ENCODE measurements around the gene LSM14A. TPM values are rescaled to one million over a fixed set of nuclear protein-coding genes. Genes with fewer than 3 reads are reported as not detected.

The LSM14A gene
- total RNA-seq, 1 donor from 2014 or later, result 89.5 TPM

DNA sequence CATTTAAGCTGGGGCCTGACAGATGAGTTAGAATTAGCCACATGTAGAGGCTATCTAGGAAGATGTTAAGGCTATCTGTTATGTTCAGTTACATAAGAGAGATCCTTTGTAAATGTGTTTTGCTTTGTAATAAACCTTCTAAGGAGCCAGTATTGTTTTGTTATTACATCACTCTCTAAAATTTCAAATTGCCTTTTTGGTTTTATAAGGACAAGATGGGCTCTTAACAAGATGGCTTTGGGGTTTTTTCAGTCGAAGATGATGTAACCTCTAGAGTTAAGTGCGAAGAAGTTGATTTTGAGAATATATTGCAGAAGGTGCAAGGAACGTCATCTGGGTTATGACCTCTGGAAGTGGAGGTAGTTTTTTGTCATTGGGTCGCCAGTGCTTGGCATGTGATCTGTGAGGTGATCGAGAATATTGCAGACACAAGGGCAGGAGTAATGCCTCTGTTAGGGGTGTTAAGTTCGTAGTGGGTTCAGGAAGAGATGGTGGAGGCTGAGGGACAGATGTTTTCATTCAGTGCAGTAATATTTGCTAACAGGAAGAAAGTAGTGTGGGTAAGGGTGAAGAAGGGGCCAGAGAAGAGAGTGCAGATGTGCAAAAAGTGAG, 12.7 kb downstream of the LSM14A start:
- Mint-ChIP-seq H3K36me3 (ENCODE audit: unreplicated experiment) (no peaks in the 10 kb centered on the region), H3K4me3 (ENCODE audit: unreplicated experiment) (no peak overlapping the region), H3K9me3 (ENCODE audit: unreplicated experiment) (no peaks in the 10 kb centered on the region), H3K27ac (ENCODE audit: unreplicated experiment) (peak overlapping the region; percentile 21), H3K27me3 (ENCODE audit: unreplicated experiment) (no peaks in the 10 kb centered on the region), H3K4me1 (ENCODE audit: low read depth, unreplicated experiment) (peaks cover 21% of the 10 kb centered on the region)
- TF ChIP-seq, protein P1, sequence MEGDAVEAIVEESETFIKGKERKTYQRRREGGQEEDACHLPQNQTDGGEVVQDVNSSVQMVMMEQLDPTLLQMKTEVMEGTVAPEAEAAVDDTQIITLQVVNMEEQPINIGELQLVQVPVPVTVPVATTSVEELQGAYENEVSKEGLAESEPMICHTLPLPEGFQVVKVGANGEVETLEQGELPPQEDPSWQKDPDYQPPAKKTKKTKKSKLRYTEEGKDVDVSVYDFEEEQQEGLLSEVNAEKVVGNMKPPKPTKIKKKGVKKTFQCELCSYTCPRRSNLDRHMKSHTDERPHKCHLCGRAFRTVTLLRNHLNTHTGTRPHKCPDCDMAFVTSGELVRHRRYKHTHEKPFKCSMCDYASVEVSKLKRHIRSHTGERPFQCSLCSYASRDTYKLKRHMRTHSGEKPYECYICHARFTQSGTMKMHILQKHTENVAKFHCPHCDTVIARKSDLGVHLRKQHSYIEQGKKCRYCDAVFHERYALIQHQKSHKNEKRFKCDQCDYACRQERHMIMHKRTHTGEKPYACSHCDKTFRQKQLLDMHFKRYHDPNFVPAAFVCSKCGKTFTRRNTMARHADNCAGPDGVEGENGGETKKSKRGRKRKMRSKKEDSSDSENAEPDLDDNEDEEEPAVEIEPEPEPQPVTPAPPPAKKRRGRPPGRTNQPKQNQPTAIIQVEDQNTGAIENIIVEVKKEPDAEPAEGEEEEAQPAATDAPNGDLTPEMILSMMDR (IDR thresholded peaks at IDR 0.05; ENCODE audit: partially characterized antibody, unreplicated experiment), result no peak
- no peak for DNase-seq

DNA sequence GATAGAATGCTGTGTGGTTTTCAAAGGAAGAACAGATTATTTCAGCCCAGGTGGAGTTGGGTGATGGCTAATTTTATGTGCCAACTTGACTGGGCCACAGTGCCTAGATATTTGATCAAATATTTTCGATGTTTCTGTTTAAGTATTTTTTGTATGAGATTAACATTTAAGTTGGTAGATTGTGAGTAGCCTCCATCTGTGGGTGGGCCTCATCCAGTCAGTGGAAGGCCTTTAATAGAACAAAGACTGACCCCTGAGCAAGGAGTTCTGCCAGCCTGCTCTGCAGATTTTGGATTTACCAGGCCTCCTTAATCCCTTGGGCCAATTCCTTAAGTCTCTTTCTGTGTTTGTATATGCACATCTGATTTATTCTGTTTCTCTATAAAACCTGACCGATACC, 13.9 kb downstream of the LSM14A start:
- Mint-ChIP-seq H3K36me3 (ENCODE audit: unreplicated experiment) (no peaks in the 10 kb centered on the region), H3K27ac (ENCODE audit: unreplicated experiment) (no peak overlapping the region), H3K4me1 (ENCODE audit: low read depth, unreplicated experiment) (peaks cover 21% of the 10 kb centered on the region), H3K9me3 (ENCODE audit: unreplicated experiment) (no peaks in the 10 kb centered on the region), H3K27me3 (ENCODE audit: unreplicated experiment) (no peaks in the 10 kb centered on the region), H3K4me3 (ENCODE audit: unreplicated experiment) (no peak overlapping the region)
- TF ChIP-seq, protein P1 (IDR thresholded peaks at IDR 0.05; ENCODE audit: partially characterized antibody, unreplicated experiment), result no peak
- DNase-seq, result no peak

DNA sequence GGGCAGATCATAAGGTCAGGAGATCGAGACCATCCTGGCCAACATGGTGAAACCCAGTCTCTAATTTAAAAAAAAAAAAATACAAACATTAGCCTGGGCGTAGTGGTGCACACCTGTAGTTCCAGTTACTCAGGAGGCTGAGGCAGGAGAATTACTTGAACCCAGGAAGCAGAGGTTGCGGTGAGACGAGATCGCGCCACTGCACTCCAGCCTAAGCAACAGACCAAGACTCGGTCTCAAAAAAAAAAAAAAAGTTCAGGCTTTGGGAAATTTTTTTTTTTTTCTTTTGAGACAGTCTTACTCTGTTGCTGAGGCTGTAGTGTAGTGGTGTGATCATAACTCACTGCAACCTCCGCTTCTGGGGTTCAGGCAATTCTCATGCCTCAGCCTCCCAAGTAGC, 14.7 kb downstream of the LSM14A start:
- Mint-ChIP-seq H3K4me3 (ENCODE audit: unreplicated experiment) (no peak overlapping the region), H3K27ac (ENCODE audit: unreplicated experiment) (no peak overlapping the region), H3K27me3 (ENCODE audit: unreplicated experiment) (no peaks in the 10 kb centered on the region), H3K4me1 (ENCODE audit: low read depth, unreplicated experiment) (peaks cover 19% of the 10 kb centered on the region), H3K36me3 (ENCODE audit: unreplicated experiment) (no peaks in the 10 kb centered on the region), H3K9me3 (ENCODE audit: unreplicated experiment) (no peaks in the 10 kb centered on the region)
- TF ChIP-seq, protein P1 (IDR thresholded peaks at IDR 0.05; ENCODE audit: partially characterized antibody, unreplicated experiment), result no peak
- DNase-seq, result no peak

DNA sequence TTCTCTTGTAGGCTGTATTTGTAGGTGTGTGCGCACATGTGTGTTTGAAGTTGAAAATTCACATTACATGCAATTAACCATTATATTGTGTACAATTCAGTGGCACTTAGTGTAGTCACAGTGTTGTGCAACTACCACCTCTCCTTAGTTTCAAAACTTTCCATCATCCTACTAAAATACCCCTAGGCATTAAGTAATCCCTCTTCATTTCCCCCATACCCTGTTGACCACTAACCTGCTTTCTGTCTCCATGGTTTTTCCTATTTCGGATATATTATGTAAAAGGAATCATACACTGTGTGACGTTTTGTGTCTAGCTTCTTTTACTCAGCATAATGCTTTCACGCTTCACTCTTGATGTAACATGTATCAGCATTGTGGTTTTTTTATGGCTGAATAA, 16.1 kb downstream of the LSM14A start:
- Mint-ChIP-seq H3K27ac (ENCODE audit: unreplicated experiment) (no peak overlapping the region), H3K9me3 (ENCODE audit: unreplicated experiment) (no peaks in the 10 kb centered on the region), H3K4me3 (ENCODE audit: unreplicated experiment) (no peak overlapping the region), H3K27me3 (ENCODE audit: unreplicated experiment) (no peaks in the 10 kb centered on the region), H3K36me3 (ENCODE audit: unreplicated experiment) (no peaks in the 10 kb centered on the region), H3K4me1 (ENCODE audit: low read depth, unreplicated experiment) (peaks cover 19% of the 10 kb centered on the region)
- DNase-seq, result no peak
- TF ChIP-seq, protein P1 (IDR thresholded peaks at IDR 0.05; ENCODE audit: partially characterized antibody, unreplicated experiment), result no peak

DNA sequence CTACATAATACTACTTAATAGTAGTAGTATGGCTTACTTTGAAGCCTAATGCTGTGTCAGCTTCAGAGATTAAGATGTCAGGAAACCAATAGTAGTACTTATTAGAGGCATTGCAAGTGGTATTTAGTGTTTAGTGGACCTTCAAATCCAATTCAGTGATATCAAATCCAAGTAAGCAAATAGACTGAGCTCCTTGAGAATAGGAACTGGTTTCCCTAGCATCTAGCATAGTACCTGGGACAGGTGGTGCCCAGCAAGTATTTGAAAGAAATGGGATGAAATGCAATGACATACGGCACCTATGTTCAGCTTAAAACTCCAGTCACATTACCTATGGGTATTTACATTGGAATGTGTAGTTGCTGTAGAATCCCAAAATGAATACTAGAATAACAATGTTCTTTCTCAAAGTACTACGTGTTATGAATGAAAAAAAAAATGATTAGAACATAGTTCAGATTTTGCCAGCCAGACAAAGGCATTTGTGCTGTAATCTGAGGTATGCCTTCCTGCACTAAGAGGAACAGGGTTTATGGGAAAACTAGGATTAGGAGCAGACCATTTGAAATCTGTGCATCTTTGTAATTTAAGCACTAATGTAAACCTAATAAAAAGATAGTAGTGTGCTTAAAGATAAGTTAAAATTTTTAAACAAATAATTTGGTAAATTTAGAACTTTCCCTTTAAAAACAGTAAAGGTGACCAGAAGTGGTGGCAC, 17.1 kb downstream of the LSM14A start:
- Mint-ChIP-seq H3K4me3 (ENCODE audit: unreplicated experiment) (no peak overlapping the region), H3K4me1 (ENCODE audit: low read depth, unreplicated experiment) (peaks cover 18% of the 10 kb centered on the region), H3K36me3 (ENCODE audit: unreplicated experiment) (no peaks in the 10 kb centered on the region), H3K27me3 (ENCODE audit: unreplicated experiment) (no peaks in the 10 kb centered on the region), H3K27ac (ENCODE audit: unreplicated experiment) (no peak overlapping the region), H3K9me3 (ENCODE audit: unreplicated experiment) (no peaks in the 10 kb centered on the region)
- no peak for DNase-seq
- TF ChIP-seq, protein P1 (IDR thresholded peaks at IDR 0.05; ENCODE audit: partially characterized antibody, unreplicated experiment), result no peak

Data from glutamatergic neuron (in vitro differentiated cells).